HepG2 (cell line): ENCODE data around the gene RHOT2. TPM values are rescaled to one million over a fixed set of nuclear protein-coding genes. Genes with fewer than 3 reads are reported as not detected.

Source experiments
- BRCA1 ChIP-seq: sonication (generic); formaldehyde crosslinking; IDR thresholded peaks from 2 replicates; pipeline ENCODE4 v1.4.0; 2020; ENCODE audit warnings: missing genetic modification reagents
- HNRNPL ChIP-seq: fragments of 200-400 bp; formaldehyde crosslinking; IDR thresholded peaks from 2 replicates; pipeline ENCODE4 v1.6.1; 2017; ENCODE audit warnings: mild to moderate bottlenecking, low read depth, low read length
- PHF8 ChIP-seq: sonication (generic); formaldehyde crosslinking; IDR thresholded peaks from 2 replicates; pipeline ENCODE4 v1.5.0; 2020; ENCODE audit warnings: missing genetic modification reagents
- REL ChIP-seq: sonication (generic); formaldehyde crosslinking; conservative IDR thresholded peaks from 2 replicates; pipeline ENCODE4 v1.8.0; 2022; ENCODE audit warnings: mild to moderate bottlenecking, missing genetic modification reagents, moderate library complexity
- RFXAP ChIP-seq: sonication (generic); formaldehyde crosslinking; IDR thresholded peaks from 2 replicates; pipeline ENCODE4 v1.4.0; 2020; ENCODE audit warnings: missing genetic modification reagents, borderline replicate concordance
- ZNF557 ChIP-seq: sonication (generic); formaldehyde crosslinking; IDR thresholded peaks from 2 replicates; pipeline ENCODE4 v1.4.0; 2020; ENCODE audit warnings: missing genetic modification reagents
- ZNF703 ChIP-seq: sonication (generic); formaldehyde crosslinking; IDR thresholded peaks from 2 replicates; pipeline ENCODE4 v1.5.1; 2020; ENCODE audit warnings: missing genetic modification reagents, mild to moderate bottlenecking, moderate library complexity, borderline replicate concordance
- ZSCAN12 ChIP-seq: sonication (generic); formaldehyde crosslinking; IDR thresholded peaks from 2 replicates; pipeline ENCODE4 v1.9.0; 2021; ENCODE audit warnings: mild to moderate bottlenecking, missing genetic modification reagents
- polyA plus RNA-seq, 8 experiments: library from polyadenylated mRNA; depleted of rRNA in 3 of 8; stranded (reverse) in 7 of 8; unstranded in 1 of 8; fragments of >200 nt; fragmentation: Illumina TruSeq in 4 of 8; extraction: Trizol in 4 of 8; gene quantifications; 2 replicates each; pipeline versions ENCODE4 v1.2.1 to v1.2.3, GENCODE V29; 2011 to 2016; ENCODE audit warnings: low read depth in 4 of 8, missing spikeins in 1 of 8, mixed read lengths in 1 of 8; ENCODE audit not compliant: insufficient read depth in 1 of 8
- total RNA-seq, 5 experiments: library from RNA; depleted of rRNA; stranded (reverse); fragments of >200 nt; fragmentation: Illumina TruSeq; extraction: Trizol; gene quantifications; 2 replicates each; pipeline ENCODE4 v1.2.3, GENCODE V29; 2016; ENCODE audit warnings: low read depth in 1 of 5
- TF ChIP-seq, protein P1 (sequence below): sonication (generic); formaldehyde crosslinking; IDR thresholded peaks from 2 replicates; pipeline ENCODE4 v1.4.0; 2020; ENCODE audit warnings: mild to moderate bottlenecking, low read depth, missing genetic modification reagents
- TF ChIP-seq, protein P2 (sequence below): sonication (generic); formaldehyde crosslinking; IDR thresholded peaks from 2 replicates; pipeline ENCODE4 v1.8.1; 2022; ENCODE audit warnings: low read depth, mild to moderate bottlenecking, missing genetic modification reagents

The RHOT2 gene
- total and polyA plus RNA-seq, 2 of the 13 experiments (the other 11 are each of a cell fraction or from before 2014, with no cell fraction given) = 63.6 to 76.9 TPM

DNA sequence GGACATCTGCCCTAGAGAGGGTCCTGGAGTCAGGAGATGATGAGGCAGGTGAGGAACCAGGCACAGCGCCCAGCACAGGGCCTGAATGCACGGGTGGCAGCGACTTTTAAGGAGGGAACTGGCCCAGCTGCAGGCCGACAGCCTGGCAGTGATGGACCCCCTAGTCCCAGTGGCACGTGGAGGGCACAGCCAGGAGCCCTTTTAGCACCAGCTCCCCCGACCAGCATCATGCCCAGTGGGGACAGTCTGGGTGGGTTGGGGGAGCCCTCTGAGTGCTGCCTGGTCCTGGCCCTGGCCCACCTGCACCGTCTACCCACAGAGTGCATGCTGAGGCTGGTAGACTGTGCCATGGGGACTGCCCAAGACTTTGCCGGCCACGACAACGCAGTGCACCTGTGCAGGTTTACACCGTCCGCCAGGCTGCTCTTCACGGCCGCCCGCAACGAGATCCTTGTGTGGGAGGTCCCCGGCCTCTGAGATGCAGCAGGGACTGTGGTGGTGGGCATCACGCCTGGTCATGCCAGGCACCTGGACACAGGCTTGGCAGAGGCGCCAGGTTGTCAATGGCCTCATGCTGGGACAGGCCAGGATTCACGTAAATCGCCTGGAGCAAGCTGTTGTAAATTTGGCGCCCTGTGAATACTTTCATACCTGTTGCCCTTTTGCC, 686 bp upstream of the RHOT2 start (continued):
- TF ChIP-seq ZSCAN12 = no peak
- no peak for TF ChIP-seq ZNF703
- TF ChIP-seq ZNF557 (CRISPR knock-in tag) = no peak
- 0 out of 2 replicates have a peak, but pooled peaks have one; percentile 1 for TF ChIP-seq REL (CRISPR knock-in tag)
- TF ChIP-seq, protein P1, sequence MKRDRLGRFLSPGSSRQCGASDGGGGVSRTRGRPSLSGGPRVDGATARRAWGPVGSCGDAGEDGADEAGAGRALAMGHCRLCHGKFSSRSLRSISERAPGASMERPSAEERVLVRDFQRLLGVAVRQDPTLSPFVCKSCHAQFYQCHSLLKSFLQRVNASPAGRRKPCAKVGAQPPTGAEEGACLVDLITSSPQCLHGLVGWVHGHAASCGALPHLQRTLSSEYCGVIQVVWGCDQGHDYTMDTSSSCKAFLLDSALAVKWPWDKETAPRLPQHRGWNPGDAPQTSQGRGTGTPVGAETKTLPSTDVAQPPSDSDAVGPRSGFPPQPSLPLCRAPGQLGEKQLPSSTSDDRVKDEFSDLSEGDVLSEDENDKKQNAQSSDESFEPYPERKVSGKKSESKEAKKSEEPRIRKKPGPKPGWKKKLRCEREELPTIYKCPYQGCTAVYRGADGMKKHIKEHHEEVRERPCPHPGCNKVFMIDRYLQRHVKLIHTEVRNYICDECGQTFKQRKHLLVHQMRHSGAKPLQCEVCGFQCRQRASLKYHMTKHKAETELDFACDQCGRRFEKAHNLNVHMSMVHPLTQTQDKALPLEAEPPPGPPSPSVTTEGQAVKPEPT (CRISPR knock-in tag) = no peak
- TF ChIP-seq RFXAP (CRISPR knock-in tag) = no peak
- TF ChIP-seq, protein P2, sequence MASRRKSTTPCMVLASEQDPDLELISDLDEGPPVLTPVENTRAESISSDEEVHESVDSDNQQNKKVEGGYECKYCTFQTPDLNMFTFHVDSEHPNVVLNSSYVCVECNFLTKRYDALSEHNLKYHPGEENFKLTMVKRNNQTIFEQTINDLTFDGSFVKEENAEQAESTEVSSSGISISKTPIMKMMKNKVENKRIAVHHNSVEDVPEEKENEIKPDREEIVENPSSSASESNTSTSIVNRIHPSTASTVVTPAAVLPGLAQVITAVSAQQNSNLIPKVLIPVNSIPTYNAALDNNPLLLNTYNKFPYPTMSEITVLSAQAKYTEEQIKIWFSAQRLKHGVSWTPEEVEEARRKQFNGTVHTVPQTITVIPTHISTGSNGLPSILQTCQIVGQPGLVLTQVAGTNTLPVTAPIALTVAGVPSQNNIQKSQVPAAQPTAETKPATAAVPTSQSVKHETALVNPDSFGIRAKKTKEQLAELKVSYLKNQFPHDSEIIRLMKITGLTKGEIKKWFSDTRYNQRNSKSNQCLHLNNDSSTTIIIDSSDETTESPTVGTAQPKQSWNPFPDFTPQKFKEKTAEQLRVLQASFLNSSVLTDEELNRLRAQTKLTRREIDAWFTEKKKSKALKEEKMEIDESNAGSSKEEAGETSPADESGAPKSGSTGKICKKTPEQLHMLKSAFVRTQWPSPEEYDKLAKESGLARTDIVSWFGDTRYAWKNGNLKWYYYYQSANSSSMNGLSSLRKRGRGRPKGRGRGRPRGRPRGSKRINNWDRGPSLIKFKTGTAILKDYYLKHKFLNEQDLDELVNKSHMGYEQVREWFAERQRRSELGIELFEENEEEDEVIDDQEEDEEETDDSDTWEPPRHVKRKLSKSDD = 0 out of 2 replicates have a peak, but pooled peaks have one; percentile 11
- TF ChIP-seq HNRNPL = peak; percentile 51; the same call in 1 of the 2 replicates
- no peak for TF ChIP-seq BRCA1 (CRISPR knock-in tag)
- TF ChIP-seq PHF8 = no peak
